Right cardiac atrium (tissue), 5 donors: Measurements from ENCODE around the gene ELAVL1. TPM values are rescaled to one million over a fixed set of nuclear protein-coding genes. Genes with fewer than 3 reads are reported as not detected.

ENCODE experiments used
- ATAC-seq, 2 donors: fragments of 200-7000 bp; cut with Tn5 transposase; one replicate each; pipeline versions ENCODE4 v1.8.0 to v1.9.1; 2020; ENCODE audit warnings: moderate library complexity in 2 of 2, mild to moderate bottlenecking in 1 of 2
- DNase-seq, 3 donors: peaks; one replicate each; pipeline ENCODE4 v3.0.0-alpha.2; 2020
- H3K27ac ChIP-seq: one replicate; pipeline ENCODE4 v1.5.1; 2013; ENCODE audit warnings: mild to moderate bottlenecking, low read length, control low read depth, moderate library complexity
- H3K27me3 ChIP-seq: one replicate; pipeline ENCODE4 v1.6.1; 2013; ENCODE audit not compliant: control insufficient read depth, insufficient read depth
- H3K4me1 ChIP-seq: one replicate; pipeline ENCODE4 v1.6.1; 2013; ENCODE audit warnings: low read length; ENCODE audit not compliant: control insufficient read depth, insufficient read depth
- H3K4me3 ChIP-seq: one replicate; pipeline ENCODE4 v1.5.1; 2013; ENCODE audit warnings: low read length, control low read depth
- H3K9me3 ChIP-seq: one replicate; pipeline ENCODE4 v1.6.1; 2013; ENCODE audit warnings: low read length; ENCODE audit not compliant: control insufficient read depth
- WGBS: extraction: QIAGEN DNeasy Blood & Tissue Kit; methylation state at CpG from one replicate; pipeline ENCODE4 v1.1.7; 2013; 5-methylcytosine and 5-hydroxymethylcytosine counted together
- intact Hi-C, 4 donors: fragments of 100-400 bp; cut with DNase I; formaldehyde crosslinking; loops; one replicate each; pipeline versions ENCODE4 v1.11.0 to v1.14.0; 2022 to 2023
- polyA plus RNA-seq: library from polyadenylated mRNA; stranded (reverse); fragments of 200-250 nt; gene quantifications from one replicate; pipeline ENCODE4 v1.2.3, GENCODE V29; 2013
- total RNA-seq, 4 donors: library from RNA; stranded (reverse); fragmentation: NEBNext Ultra II Directional; extraction: Animal tissue kit (Norgen Biotek cat#: 25700); gene quantifications; one replicate each; pipeline ENCODE4 v1.2.1, GENCODE V29; 2021
- donor health status: healthy with polysubstance abuse.
- donor health status: DM: no; HTN: yes; CAD: no.
- donor health status: DM: no; HTN: no; CAD: no.
- donor health status: DM: no; HTN: yes; CAD: no; lungs with severe emphysema.
- donor health status: DM: yes; HTN: yes; CAD: no.

ELAVL1 gene
- total and polyA plus RNA-seq, 5 donors, result 28.4 to 67.5 (median 64.2) TPM

DNA sequence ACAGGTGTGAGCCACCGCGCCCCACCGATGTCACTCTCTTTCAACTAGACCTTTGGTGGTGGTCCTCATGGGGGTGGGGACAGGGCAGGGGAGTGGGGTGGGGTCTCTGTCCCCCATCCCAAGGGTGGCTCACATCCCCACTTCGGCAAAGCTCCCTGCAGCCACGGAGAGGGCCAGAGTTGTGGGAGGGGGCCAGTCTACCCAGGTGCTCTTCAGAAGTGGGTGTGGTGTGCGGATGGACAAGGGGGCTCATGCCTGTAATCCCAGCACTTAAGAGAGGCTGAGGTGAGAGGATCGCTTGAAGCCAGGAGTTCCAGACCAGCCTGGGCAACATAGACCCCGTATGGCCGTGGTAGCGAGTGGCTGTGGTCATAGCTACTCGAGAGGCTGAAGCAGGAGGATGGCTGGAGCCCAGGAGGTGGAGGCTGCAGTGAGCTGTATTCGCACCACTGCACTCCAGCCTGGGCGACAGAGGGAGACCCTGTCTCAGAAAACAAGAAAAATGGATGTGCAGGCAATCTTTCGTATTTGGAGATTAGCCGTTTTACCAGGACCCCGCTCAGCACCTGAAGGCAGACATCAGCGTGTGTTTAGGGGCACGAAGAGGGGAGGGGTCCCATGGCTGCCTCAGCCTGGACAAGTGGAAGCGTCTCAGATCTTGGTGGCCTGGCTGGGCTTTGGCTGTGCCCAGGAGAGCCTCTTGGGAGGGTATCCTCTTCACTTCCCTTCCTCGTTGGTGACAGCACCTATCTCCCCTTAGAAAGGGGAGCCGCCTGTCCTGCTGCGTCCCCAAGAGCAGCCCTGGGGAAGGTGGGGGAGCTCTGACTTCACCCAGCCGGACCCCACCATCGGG is 90.0 kb downstream of the ELAVL1 start:
- ATAC-seq (no peak), DNase-seq (peak in 2 of 3 donors; percentile 6 to 35)
- Histone ChIP-seq H3K4me3 (no peak overlapping the region), H3K4me1 (no peaks in the 10 kb centered on the region), H3K27ac (no peak overlapping the region), H3K9me3 (no peaks in the 10 kb centered on the region), H3K27me3 (no peaks in the 10 kb centered on the region)
- WGBS, result 48% methylated on average over 24 of the region's 24 CpGs
- intact Hi-C loops, result no loop called here

DNA sequence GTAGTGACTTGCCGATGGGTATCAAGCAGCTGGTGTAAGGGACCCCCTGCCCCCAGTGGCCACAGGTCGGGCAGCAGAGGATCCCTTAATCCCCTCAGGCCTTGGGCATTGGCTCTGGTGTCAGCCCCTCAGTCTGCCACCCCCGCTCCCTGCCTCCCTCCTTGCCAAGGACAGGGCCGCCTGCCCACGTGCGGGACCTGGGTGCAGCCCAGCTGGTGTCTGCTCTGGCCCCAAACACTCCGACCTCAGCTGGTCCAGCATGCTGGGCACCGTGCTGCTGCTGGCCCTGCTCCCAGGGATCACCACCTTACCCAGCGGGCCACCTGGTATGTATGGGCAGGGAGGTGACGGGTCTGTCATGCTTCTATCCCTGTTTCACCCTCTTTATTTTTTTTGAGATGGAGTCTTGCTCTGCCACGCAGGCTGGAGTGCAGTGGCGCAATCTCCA is 90.8 kb downstream of the ELAVL1 start, which contains the start of gene TGFBR3L:
Gene TGFBR3L, plus strand, starts transcription at position 233 of the 448 bp plus-strand sequence.
- DNase-seq (peak; percentile 13 to 64 (median 61)), ATAC-seq (no peak)
- 64% methylated on average over 12 of the region's 12 CpGs for WGBS

DNA sequence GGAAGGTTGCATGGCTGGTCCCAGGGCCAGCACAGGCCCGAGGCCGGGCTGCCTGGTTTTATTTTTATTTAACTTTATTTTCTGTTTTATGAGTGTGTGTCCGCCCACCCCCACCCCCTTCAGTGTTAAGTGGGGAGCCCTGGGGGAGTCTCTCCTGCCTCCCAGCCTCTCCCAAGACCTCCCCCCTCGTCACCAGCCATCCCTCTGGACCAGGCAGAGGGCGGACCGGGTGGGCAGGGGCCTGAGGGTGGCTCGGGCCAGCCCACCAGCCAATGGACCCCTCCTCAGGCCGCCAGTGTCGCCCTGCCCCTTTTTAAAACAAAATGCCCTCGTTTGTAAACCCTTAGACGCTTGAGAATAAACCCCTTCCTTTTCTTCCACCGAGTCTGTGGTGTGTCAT is 91.3 kb downstream of the ELAVL1 start:
- ATAC-seq (no peak), DNase-seq (peak in 2 of 3 donors; percentile 14 to 54)
- intact Hi-C loops, result no loop called here
- Histone ChIP-seq H3K9me3 (no peaks in the 10 kb centered on the region), H3K4me3 (no peak overlapping the region), H3K27me3 (no peaks in the 10 kb centered on the region), H3K4me1 (no peaks in the 10 kb centered on the region), H3K27ac (no peak overlapping the region)
- 60% methylated on average over 12 of the region's 12 CpGs for WGBS

More for the DNA sequence above, 90.8 kb downstream of the ELAVL1 start, which contains the start of gene TGFBR3L:
- intact Hi-C loops, result no loop called here
- H3K9me3 ChIP-seq, result no peaks in the 10 kb centered on the region
- no peak within 1 kb of the TSS for H3K27ac ChIP-seq
- H3K27me3 ChIP-seq, result no peaks in the 10 kb centered on the region
- no peaks in the 10 kb centered on the region for H3K4me1 ChIP-seq
- no peak within 1 kb of the TSS for H3K4me3 ChIP-seq

DNA sequence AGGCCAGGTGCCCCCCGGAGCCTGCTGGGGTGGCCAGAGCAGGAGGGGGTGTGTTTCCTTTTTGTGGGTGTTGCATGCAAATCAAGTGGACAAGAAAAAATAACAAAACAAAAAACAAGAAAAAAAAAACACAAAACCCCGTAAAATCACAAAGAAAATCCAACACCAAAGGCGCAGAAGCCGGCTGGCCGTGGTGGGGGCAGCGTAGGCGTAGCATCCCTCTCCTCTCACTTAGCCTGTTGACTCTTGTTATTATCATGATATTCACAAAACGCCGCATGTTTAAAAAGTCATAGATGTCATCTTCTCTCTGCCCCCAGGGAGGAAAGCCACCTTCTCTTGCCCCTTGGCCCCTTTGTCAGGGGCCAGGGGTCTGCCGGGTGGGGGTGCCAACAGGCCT is 91.8 kb downstream of the ELAVL1 start:
- H3K4me3 ChIP-seq, result no peak overlapping the region
- DNase-seq (peak in 1 of 3 donors; percentile 54), ATAC-seq (no peak)
- no peaks in the 10 kb centered on the region for H3K9me3 ChIP-seq
- WGBS, result 83% methylated on average over 10 of the region's 10 CpGs
- no peaks in the 10 kb centered on the region for H3K27me3 ChIP-seq
- H3K27ac ChIP-seq, result no peak overlapping the region
- intact Hi-C loops, result no loop called here
- H3K4me1 ChIP-seq, result no peaks in the 10 kb centered on the region

DNA sequence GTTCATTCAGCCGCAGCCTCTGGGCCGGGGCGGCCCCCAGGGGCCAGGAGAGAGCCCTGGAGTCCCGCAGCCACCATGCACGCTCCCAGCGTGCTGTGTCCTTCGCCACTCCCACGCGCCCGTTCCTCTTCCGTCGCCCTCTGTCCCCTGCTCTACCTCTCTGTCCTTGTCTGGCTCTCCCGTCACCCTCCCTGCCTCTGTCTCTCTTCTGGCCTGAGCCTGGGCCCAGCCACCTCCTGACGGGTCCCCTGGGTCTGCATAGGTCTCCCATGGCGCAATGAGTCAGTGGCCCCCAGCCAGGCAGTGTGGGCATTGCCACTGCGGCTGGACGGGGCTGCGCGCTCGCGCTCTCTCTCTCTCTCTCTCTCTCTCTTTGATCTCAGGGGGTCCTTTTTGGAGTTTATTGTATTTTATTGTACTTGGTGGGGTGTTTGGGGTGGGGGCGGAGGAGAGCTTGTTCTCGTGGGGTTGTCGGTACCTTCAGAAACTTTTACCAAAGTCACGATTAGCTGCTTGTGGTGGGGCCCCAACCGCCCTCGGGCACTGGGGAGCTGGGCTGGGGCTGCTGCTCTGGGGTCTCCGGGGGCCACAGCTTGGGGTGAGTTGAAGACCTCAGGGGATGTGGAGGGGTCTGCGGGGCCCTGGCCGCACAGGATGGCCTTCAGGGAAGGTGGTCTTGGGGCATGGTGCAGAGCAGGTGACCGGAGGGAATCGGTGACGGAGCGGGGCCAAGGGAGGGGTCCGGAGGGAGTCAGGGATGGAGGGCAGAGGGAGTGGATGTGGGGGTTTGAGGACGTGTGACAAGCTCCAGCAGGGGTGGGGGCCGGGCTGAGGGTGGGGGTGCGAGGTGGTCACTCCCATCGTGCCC is 92.5 kb downstream of the ELAVL1 start:
- H3K4me3 ChIP-seq, result no peak overlapping the region
- no peaks in the 10 kb centered on the region for H3K9me3 ChIP-seq
- ATAC-seq, result no peak
- H3K4me1 ChIP-seq, result no peaks in the 10 kb centered on the region
- peak in 2 of 3 donors; percentile 15 to 61 for DNase-seq
- no peak overlapping the region for H3K27ac ChIP-seq
- intact Hi-C loops, result no loop called here
- WGBS, result 95% methylated on average over 39 of the region's 39 CpGs
- no peaks in the 10 kb centered on the region for H3K27me3 ChIP-seq

DNA sequence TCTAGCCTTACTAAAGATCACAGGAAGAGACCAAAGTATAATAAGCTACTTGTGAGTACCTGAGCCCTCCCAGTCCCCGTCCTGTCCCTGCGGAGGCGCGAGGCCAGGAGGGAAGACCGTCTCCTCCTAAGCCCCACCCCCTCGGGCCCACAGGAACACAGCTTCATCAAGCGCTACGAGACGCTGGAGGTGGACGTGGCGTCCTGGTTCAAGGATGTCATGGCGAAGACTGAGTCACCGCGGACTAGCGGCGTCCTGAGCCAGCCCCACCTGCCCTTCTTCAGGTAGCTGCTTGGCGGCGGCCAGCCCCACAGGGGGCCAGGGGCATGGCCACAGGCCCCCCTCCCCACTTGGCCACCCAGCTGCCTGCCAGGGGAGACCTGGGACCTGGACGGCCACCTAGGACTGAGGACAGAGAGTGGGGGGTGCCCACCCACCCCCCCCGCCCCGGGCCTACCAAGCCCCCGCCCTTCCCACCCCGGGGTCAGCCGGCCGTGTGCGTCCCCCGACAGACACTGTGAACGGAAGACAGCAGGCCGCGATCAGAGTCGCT is 93.2 kb downstream of the ELAVL1 start:
- Histone ChIP-seq H3K9me3 (no peaks in the 10 kb centered on the region), H3K4me3 (no peak overlapping the region), H3K4me1 (no peaks in the 10 kb centered on the region), H3K27me3 (no peaks in the 10 kb centered on the region), H3K27ac (no peak overlapping the region)
- DNase-seq, result peak; percentile 13 to 54 (median 48)
- ATAC-seq, result no peak
- 90% methylated on average over 31 of the region's 31 CpGs for WGBS
- intact Hi-C loops, result no loop called here

DNA sequence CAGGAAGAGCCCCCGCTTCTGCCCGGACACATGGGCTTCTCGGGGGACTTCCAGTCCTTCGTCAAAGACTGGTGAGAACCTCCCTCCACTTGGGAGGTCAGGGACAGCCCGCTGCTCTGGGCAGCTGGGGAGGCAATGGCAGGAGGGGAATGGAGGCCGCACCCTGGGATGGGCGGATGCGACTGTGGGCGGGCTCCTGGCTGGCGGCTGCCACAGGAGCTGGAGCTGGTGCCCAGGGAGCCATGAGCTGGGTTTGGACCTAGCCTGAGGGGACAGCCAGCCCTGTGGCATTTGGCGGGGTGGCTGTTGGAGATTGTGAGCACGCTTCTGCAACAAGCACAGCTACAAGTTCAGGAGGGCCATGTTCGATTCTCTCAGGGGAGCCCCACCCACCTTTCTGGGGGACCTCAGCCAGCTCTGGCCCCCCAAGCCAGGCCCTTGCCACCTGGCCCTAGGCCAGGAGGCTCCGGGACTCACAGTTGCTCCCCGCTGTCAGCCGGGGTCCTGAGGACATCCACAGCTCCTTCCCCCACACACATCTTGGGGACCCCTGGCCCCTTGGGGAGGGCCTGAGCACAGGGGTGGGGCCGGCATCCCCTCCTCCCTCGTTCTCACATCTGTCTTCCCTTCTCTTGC is 93.8 kb downstream of the ELAVL1 start:
- peak; percentile 8 to 55 (median 55) for DNase-seq
- Histone ChIP-seq H3K4me3 (no peak overlapping the region), H3K27me3 (no peaks in the 10 kb centered on the region), H3K27ac (no peak overlapping the region), H3K9me3 (no peaks in the 10 kb centered on the region), H3K4me1 (no peaks in the 10 kb centered on the region)
- intact Hi-C loops, result no loop called here
- no peak for ATAC-seq
- 90% methylated on average over 18 of the region's 18 CpGs for WGBS

DNA sequence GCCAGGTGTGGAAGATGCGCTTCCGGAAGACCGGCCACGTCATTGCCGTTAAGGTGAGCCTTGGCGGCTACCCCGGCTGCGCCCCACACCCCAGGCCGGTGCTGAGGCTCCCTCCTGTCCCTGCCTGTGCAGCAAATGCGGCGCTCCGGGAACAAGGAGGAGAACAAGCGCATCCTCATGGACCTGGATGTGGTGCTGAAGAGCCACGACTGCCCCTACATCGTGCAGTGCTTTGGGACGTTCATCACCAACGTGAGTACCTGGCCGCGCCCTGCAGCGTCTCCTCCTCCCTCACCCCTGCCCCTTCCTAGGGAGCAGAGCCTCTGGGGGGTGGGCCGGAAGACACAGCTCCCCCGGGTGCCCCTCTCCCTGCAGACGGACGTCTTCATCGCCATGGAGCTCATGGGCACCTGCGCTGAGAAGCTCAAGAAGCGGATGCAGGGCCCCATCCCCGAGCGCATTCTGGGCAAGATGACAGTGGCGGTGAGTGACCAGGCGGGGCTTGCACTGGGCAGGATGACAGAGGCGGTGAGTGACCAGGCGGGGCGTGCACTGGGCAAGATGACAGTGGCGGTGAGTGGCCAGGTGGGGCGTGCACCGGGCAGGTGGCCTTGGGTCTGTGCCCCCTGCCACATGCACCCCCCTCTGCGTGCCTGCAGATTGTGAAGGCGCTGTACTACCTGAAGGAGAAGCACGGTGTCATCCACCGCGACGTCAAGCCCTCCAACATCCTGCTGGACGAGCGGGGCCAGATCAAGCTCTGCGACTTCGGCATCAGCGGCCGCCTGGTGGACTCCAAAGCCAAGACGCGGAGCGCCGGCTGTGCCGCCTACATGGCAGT is 94.9 kb downstream of the ELAVL1 start:
- Histone ChIP-seq H3K4me1 (no peaks in the 10 kb centered on the region), H3K4me3 (no peak overlapping the region), H3K27ac (no peak overlapping the region), H3K27me3 (no peaks in the 10 kb centered on the region), H3K9me3 (no peaks in the 10 kb centered on the region)
- ATAC-seq (no peak), DNase-seq (peak; percentile 11 to 65 (median 45))
- 93% methylated on average over 54 of the region's 54 CpGs for WGBS
- intact Hi-C loops, result no loop called here

DNA sequence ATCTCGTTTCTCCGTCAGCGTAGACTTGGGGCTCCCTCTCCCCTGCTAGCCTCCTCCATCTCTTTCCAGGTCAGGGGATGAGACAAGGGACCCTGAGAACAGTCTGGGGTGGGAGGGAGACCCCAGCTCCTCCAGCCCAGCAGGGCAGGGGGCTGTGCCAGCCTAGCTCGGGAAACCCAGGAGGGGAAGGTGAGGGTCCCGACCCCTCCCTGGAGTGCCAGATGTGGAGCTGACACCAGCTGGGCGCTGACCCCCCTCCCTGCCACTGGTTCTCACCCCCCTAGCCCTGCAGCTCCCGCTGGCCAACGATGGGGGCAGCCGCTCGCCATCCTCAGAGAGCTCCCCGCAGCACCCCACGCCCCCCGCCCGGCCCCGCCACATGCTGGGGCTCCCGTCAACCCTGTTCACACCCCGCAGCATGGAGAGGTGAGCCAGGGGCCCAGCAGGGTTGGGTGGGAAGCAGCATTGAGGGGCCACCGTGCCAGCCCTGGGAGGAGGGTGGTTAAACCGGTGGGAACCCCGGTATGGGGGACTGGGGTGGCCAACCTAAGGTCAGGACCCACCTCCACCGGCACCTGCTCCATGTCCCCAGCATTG is 95.9 kb downstream of the ELAVL1 start:
- H3K4me3 ChIP-seq, result no peak overlapping the region
- no peak for ATAC-seq
- no peak overlapping the region for H3K27ac ChIP-seq
- H3K4me1 ChIP-seq, result peaks cover 3% of the 10 kb centered on the region
- no peaks in the 10 kb centered on the region for H3K9me3 ChIP-seq
- H3K27me3 ChIP-seq, result no peaks in the 10 kb centered on the region
- peak in 2 of 3 donors; percentile 32 to 59 for DNase-seq
- intact Hi-C loops, result no loop called here
- 90% methylated on average over 21 of the region's 21 CpGs for WGBS
